Midbrain (tissue), 1 donor: ENCODE data around the gene KIF5A.

ENCODE experiments used
- DNase-seq: peaks from one replicate; lab custom pipeline; 2025; lab: John Stamatoyannopoulos, UW

KIF5A gene

DNA sequence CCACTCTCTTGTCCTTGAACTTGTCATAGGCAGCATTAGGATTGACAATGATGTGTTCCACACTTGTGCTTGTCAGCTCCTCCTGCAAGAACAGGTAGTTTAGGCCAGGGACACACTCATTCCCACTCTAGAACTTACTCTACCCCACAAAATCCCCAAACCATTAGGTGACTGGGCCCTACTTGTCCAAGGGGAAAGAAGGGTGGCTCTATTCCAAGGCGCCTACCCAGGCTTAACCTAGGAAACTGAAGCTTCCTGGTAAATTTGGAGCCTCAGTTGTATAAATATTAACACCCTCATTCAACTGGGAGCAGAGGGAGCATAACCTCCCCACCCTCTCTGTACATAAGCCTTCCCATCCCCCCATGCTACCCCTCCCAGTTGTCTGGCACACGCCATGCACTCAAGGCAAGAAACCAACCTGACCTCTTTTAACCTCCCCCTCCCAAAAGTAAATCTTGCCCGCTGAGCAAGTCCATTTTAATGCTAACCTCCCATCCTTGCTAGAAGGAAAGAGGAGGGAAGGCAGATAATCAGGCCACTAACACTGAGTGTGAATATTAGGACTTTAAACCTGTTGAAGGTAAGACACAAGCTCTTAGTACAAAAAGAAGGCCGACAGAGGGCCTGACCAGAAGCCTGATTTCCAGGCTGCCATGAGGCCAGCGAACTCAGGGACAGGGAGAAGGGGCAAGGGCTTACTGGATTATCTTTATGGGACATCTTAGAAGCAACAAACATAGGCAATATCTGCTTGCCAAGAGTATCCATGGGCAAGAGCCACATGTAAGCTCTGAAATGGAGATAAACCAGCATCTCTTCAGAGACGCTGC is 13.9 kb upstream of the KIF5A start:
- DNase-seq, result no peak

DNA sequence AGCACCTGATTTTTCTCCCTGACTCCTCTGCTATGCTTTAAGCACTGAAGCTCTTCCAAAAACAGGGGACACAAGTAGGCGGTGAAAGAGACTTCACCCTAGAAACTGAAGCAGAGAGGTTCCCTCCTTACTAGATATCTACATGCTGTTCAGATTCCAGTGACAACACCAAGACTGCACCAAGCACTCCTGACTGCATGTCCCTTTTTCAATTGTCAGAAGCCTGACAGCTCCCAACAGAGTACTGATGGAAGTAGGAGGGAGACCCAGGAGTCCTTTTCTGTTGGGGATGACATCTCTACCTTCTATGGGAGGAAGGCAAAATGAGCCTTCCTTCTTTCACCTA is 13.3 kb upstream of the KIF5A start:
- no peak for DNase-seq

DNA sequence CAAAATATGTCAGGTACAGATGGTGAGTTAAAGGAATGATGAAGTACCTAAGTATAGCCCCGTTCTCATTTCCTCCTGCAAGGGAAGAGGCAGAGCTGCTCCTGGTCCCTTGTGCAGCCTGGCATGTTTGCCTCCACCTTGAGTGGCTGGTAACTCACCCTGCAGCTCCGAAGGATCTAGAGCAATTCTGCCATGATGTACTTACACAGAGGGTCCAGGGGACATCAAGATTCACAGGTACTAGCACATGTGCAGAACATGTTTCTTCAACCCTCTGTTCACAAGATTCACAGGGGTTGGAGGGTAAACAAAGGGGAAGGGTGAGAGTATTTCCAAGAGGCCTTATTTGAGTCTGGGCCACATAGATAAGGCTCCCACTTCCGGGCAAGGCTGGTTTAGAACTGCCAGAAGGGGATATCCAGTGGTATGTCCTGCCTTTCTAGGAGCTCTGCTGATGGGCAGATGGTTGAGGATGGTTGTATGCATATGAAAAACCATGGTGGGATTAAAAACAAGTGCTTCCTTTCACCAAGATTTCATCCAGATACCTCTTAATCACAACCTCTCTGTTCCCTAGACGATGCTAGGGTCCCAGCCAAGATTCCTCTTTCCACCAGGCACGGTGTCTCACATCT is 10.6 kb upstream of the KIF5A start:
- no peak for DNase-seq

- no peak for DNase-seq
Measured at GRCh38 chr12:57541001-57541400, 8.8 kb upstream of the KIF5A start.

DNA sequence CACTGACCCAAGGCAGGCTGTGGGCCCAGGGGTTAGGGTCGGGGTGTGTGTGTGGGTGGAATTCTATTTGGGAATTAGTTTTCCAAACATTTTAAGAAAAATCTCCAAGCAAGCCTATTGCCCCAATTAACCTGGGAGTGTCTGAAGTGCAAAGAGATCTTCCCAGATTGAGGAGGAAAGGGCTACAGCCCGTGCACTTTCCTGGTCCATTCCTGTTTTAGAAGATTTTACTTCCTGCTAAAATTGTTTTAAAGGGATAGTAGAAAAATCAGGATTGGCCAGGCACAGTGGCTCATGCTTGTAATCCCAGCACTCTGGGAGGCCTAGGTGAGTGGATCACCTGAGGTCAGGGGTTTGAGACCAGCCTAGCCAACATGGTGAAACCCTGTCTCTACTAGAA is 8.1 kb upstream of the KIF5A start:
- no peak for DNase-seq

GRCh38 chr12:57543581-57543980 is 6.3 kb upstream of the KIF5A start:
- no peak for DNase-seq

- DNase-seq, result no peak
Measured at GRCh38 chr12:57545809-57546437, 3.9 kb upstream of the KIF5A start.

GRCh38 chr12:57546438-57547287 is 3.2 kb upstream of the KIF5A start, which contains the start of gene DCTN2:
Gene DCTN2 (minus strand): TSS chr12:57547192. CDS start chr12:57547063, 129 bp downstream.
- peak; percentile 96 for DNase-seq

DNA sequence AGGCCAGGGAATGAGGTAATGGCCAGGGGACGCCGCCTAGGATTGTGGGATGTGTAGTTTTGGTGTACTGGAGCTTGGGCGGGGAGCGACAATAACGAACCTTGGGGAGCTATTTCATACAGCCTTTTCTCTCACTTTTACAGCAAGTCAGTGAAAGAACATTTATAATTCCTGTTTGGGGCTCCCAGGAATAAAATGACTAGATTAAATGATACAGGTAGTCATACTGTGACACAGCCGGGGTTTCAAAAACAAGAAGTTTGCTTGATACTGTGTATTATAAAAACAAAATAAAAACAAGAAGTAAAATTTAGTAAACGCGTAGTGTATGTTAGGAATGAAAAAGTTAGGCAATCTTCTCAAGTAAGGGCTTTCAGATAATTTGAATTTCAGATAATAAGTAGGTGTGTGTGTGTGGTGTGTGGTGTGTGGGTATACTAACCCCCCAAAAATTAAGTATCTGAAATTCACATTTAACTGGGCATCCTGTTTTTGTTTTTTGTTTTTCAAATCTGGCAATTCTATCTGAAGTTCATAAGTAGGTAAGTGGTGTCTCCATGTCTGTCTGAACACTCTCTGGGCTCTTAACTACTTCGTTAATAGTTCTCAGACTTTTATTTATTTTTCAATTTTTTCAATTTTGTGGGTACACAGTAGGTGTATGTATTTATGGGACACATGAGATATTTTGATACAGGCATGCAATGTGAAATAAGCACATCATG is 2.4 kb upstream of the KIF5A start:
- DNase-seq, result no peak

DNA sequence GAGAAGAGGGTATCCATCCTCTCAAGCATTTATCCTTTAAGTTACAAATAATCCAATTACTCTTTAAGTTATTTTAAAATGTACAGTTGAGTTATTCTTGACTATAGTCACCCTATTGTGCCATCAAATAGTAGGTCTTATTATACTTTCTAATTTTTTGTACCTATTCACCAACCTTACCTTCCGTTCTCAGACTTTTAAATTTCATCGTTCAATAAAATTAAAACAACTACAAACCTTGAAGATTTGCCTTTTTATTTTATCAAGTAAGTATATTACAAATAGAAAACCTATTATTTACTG is 1.9 kb upstream of the KIF5A start:
- DNase-seq, result no peak

- no peak for DNase-seq
Measured at GRCh38 chr12:57548488-57548887, 1.4 kb upstream of the KIF5A start.

DNA sequence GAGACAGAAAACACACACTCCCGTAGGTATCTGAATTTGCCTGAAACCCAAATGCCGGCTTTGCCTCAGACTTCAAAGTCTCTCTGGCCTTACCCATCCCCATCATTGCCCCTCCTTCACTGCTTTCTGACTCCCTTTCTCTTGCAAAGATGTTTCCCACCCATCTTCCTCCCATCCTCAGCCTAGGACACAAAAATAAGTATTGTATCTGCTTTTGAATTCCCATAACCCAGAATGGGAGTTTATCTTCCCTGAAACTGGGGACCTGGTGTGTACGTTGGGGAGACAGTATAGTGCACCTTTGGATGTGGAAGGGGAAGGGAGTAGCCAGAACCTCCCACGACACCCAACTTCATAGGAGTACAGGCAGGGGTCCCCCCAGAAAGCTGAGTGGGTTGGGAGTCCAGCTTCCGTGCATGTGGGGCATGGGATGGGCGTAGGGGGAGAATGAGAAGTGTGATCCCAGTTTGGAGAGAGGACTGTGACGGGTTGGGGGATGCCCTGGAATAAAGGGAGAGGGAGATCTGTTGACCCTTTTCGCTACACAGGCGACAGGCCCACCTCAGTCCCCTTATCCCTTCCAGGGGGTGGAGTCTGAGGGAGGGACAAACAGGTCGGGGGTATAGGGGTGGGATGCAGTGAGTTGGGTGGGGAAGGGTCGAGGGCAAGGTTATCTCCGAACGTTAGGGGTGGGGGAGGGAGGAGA is 488 bp upstream of the KIF5A start:
- no peak for DNase-seq

DNA sequence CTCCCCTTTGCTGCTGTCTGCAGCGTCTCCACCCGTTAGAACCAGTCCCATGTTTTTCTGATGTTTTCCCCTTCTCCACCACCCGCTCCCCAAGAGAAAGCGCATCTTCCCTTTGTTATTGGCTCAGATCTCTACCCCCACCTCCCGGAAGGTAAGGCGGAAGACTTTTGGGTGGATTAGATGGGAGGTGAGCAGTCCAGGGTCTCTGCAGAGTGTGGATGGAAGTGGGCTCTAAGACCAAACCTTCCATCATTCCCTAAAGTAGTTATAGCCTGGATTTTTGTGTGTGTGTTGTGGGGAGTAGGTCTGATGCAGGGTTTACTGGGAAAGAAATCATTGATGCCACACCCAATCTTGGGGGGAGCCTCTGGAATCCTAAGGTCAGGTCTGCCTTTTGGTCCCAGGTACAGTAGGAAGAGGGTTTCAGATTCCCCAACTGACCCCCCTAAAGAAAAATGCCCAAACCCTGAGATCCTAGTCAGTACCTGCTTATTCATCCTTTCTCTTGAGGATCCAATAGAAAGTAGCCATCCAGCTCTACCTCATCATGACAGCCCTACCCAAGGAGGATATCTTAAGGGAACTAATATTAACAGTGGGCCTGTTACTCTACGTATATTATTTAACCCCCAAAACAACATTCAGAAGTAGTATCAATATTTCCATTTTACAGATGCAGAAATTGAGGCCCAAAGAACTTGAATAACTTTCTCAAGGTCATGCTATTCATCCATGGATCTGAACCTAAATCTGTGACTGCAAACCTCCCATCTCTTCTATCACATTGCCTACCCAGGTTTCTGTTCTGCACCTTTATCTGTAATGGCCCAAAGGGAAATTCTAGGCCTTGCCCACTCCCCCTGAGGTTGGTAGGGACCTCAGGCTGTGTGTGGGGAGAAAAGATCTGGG is 1.1 kb downstream of the KIF5A start:
- no peak for DNase-seq

GRCh38 chr12:57551637-57552305 is 1.9 kb downstream of the KIF5A start:
- DNase-seq, result no peak

- no peak for DNase-seq
Measured at GRCh38 chr12:57552306-57552651, 2.4 kb downstream of the KIF5A start.

- no peak for DNase-seq
Measured at GRCh38 chr12:57552835-57553313, 3.0 kb downstream of the KIF5A start.

DNA sequence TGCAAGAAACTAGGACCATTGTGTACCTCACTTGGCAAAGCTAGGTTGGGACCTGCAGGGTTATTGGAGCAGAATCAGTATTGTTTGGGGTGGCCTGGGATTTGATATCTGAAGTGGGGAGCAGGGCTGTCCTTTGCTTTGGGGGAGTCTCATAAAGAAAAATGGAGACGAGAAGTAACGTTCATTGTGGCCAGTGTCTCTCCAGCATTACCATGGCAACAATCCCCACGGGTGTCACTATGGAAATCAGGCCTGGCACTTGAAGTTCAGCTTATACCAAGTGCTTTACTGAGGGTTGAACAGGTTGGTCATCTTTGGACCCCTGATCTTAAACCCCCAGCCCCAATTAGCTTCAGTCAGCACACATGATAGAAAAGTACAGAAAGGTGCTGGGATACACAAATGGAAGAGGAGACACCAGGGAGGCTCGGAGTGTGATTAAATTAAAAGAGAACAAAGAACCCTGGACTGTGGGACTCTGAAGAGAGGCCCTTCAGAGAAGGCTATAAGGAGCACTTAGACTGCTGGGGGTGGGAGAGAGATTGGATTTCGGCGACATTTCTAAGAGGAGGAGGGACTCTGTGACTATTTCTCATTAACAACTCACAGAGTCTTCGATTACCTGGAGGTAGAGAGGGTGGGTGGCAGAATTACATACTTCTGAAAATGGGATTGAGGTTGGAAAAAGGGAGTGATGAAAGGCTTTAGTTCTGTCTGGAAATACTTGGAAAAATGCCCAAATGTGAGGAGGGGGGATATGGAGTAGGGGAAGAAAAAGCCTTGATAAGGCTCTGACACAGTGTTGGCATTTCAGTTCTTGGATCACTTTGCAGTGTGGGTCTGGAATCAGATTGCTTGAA is 3.7 kb downstream of the KIF5A start:
- DNase-seq, result no peak

GRCh38 chr12:57554453-57554852 is 4.6 kb downstream of the KIF5A start:
- DNase-seq, result no peak
